ENCODE results near the gene EXOC3.

EXOC3 gene

DNA sequence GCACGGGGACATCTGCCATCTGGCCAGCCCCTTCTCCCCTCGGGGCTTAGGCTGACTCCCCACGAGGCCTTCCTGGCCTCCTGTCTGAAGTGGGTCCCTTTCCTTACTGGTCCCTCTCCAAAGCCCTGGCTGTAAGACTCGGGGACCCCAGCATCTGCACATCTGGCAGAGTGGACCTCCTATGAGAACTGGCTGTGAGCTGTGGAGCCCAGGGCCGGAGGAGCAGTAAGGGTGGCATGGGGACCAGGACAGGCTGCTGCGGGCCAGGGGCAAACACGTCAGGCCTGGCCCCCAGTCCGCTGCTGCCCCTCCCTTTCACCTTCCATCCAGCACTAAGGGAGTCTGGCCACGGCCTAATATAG, 33.8 kb downstream of the EXOC3 start:
- H3K9me3 ChIP-seq (ENCODE audit: control insufficient read depth, insufficient read depth, low read length) = no peaks in the 10 kb centered on the region
- peaks cover 18% of the 10 kb centered on the region for H3K27me3 ChIP-seq (ENCODE audit: control insufficient read depth, insufficient read depth, low read length)
- H3K36me3 ChIP-seq (ENCODE audit: control insufficient read depth, insufficient read depth, low read length) = peaks cover 3% of the 10 kb centered on the region
- no peak overlapping the region for H3K4me3 ChIP-seq (ENCODE audit: low read depth, low read length)
- H3K9ac ChIP-seq (ENCODE audit: low read depth, low read length) = no peak overlapping the region
- no peaks in the 10 kb centered on the region for H3K4me1 ChIP-seq (ENCODE audit: control insufficient read depth, insufficient read depth, low read length)

DNA sequence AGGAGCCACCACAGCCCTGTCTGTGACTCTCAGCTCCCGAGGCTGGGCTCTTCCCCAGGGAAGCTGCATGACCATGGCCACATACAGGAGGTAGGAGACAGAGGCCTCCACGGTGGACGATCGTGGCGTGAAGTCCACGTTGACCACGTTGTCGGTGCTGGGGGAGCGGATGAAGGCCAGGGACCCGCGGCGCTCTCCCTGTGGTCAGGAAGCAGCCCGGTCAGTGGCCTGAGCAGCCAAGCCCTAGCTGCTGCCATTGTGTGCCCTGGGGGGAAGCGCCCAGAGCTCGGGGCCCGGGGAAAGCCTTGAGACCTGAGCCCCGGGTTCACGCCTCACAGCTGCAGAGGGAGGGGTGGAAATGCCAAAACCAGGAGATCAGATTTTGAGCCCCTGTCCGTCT, 34.3 kb downstream of the EXOC3 start:
- Histone ChIP-seq H3K4me3 (ENCODE audit: low read depth, low read length) (no peak overlapping the region), H3K9ac (ENCODE audit: low read depth, low read length) (no peak overlapping the region), H3K4me1 (ENCODE audit: control insufficient read depth, insufficient read depth, low read length) (no peaks in the 10 kb centered on the region), H3K27me3 (ENCODE audit: control insufficient read depth, insufficient read depth, low read length) (peaks cover 18% of the 10 kb centered on the region), H3K36me3 (ENCODE audit: control insufficient read depth, insufficient read depth, low read length) (peaks cover 3% of the 10 kb centered on the region), H3K9me3 (ENCODE audit: control insufficient read depth, insufficient read depth, low read length) (no peaks in the 10 kb centered on the region)

DNA sequence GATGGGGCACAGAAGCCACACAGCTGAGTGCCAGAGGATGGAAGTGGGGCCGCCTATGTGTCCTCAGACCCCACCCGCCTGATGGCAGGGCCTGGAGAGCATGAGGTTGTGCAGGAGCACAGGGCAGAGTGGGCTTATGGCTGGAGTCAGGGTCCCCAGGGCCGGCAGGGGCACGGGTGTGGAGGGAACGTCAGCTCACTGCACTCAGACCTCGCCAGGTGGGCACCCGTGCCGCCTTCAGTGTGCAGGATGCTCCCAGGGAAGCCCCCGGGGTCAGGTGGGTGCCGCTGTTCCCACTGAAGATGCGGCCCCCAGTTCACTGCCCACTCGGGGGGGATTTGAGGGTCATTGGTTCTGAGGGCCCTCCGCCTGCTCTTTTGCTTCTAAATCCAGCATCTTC, 34.9 kb downstream of the EXOC3 start:
- Histone ChIP-seq H3K36me3 (ENCODE audit: control insufficient read depth, insufficient read depth, low read length) (peaks cover 3% of the 10 kb centered on the region), H3K4me3 (ENCODE audit: low read depth, low read length) (no peak overlapping the region), H3K4me1 (ENCODE audit: control insufficient read depth, insufficient read depth, low read length) (no peaks in the 10 kb centered on the region), H3K27me3 (ENCODE audit: control insufficient read depth, insufficient read depth, low read length) (peaks cover 18% of the 10 kb centered on the region), H3K9ac (ENCODE audit: low read depth, low read length) (no peak overlapping the region), H3K9me3 (ENCODE audit: control insufficient read depth, insufficient read depth, low read length) (no peaks in the 10 kb centered on the region)

DNA sequence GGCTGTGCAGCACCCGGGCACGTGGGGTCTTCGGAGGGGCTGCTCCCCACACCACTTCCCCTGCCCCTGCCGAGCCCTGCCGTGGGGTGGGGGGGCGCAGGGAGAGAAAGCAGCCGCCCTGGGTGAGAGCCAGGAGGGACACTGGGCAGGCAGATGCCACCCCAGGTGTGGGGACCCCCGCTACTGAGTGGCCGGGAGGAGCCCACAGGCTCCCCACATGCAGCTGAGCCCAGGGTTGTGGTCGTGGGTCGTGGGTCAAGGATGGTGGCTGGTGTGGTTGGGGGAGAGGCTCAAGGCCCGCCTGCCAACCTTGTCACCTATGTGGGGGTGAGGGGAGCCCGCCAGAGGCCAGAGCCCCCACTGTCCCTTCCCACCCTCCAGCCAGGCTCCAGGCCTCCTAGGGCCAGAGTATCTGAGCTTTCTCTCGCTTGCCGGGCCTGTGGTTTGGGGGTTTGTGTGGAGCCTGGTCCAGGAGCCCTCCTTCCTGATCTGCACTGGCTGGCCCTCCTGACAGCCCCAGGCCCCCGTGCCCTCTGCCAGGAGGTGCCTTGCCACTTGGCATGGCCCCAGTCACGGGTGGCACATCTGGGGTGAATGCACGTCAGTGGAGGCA, 35.5 kb downstream of the EXOC3 start:
- Histone ChIP-seq H3K9ac (ENCODE audit: low read depth, low read length) (no peak overlapping the region), H3K4me3 (ENCODE audit: low read depth, low read length) (no peak overlapping the region), H3K4me1 (ENCODE audit: control insufficient read depth, insufficient read depth, low read length) (no peaks in the 10 kb centered on the region), H3K36me3 (ENCODE audit: control insufficient read depth, insufficient read depth, low read length) (peaks cover 3% of the 10 kb centered on the region), H3K27me3 (ENCODE audit: control insufficient read depth, insufficient read depth, low read length) (peaks cover 18% of the 10 kb centered on the region), H3K9me3 (ENCODE audit: control insufficient read depth, insufficient read depth, low read length) (no peaks in the 10 kb centered on the region)

DNA sequence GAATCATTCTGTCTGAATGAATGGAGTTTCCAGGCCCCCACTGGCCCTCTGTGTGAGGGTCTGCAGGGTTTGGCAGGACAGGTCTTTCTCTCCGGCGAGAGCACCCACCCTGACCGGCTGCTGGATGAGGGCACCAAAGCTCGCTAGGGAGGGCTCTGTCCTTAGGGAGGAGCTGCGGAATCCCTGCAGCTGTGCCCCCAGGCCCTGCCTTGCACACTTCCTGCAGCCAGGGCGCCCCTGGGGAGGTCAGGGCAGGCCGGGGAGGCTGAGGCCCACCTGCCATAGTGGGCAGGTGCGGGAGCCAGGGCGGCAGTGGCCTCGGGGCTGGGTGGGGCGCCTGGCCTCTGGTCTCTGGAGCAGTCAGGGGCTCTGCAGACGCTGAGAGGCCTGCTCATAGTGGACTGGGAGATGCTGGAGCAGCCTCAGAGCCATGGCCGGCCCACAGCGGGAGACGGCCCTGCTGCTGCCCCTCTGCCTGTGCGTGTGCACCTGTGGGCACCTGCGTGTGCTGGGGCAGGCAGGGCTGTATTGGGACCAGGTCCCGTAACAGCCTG, 36.1 kb downstream of the EXOC3 start:
- Histone ChIP-seq H3K4me3 (ENCODE audit: low read depth, low read length) (no peak overlapping the region), H3K36me3 (ENCODE audit: control insufficient read depth, insufficient read depth, low read length) (peaks cover 3% of the 10 kb centered on the region), H3K9ac (ENCODE audit: low read depth, low read length) (no peak overlapping the region), H3K9me3 (ENCODE audit: control insufficient read depth, insufficient read depth, low read length) (no peaks in the 10 kb centered on the region), H3K4me1 (ENCODE audit: control insufficient read depth, insufficient read depth, low read length) (no peaks in the 10 kb centered on the region), H3K27me3 (ENCODE audit: control insufficient read depth, insufficient read depth, low read length) (peaks cover 14% of the 10 kb centered on the region)

DNA sequence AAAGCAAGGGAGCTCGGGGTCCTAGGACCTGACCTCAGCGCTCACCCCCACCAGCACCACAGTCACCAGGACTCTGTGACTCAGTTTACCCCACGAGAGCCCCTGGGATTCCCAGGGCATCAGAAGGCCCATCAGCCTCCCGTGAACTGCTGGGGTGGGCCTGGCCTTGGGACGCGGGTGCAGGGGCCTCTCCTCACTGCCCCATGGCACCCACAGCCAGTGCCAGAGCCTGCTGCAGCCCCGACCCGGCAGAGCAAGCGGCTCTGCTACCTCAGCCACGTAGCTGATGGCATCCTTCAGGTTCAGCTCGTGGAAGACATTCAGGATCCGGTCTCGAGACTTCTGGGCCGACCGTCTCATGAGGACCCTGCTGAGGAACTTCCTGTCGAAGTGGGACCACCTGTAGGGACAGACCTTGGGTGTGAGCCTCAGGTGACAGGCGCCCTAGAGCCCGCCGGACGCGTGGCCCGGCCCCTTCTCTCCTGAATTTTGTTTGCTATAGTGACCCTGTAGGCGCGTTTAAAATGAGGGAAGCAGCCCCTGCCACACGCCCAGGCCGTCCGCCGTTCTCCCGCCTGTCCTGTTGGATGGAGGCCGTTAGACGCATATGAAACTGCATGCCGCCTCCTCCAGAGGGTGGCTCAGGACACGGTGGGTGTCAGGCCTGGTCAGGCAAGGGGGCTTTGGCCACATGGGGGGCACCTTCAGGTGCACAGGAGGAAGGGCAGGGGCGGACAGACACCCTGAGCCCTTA, 36.8 kb downstream of the EXOC3 start:
- Histone ChIP-seq H3K4me3 (ENCODE audit: low read depth, low read length) (no peak overlapping the region), H3K36me3 (ENCODE audit: control insufficient read depth, insufficient read depth, low read length) (peaks cover 3% of the 10 kb centered on the region), H3K9ac (ENCODE audit: low read depth, low read length) (no peak overlapping the region), H3K4me1 (ENCODE audit: control insufficient read depth, insufficient read depth, low read length) (no peaks in the 10 kb centered on the region), H3K9me3 (ENCODE audit: control insufficient read depth, insufficient read depth, low read length) (no peaks in the 10 kb centered on the region), H3K27me3 (ENCODE audit: control insufficient read depth, insufficient read depth, low read length) (peaks cover 14% of the 10 kb centered on the region)

DNA sequence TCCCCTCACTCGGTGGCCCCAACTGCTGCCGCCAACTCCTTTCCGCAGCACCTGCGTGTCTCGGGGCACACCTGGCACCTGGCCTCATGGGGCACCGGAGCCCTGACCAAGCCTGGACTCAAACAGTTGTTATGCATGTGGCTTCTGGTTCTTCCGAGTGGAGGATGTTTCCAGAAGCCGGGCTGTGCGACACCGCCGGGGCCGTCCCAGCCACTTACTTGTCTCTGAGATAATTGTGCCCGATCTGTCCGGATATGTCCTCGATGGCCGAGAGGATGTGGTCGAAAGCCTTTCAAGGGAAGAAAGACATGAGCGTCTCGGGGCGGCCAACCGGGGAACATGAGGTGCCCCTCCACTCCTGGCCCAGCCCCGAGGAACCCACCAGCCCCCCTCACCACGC, 38.4 kb downstream of the EXOC3 start:
- Histone ChIP-seq H3K36me3 (ENCODE audit: control insufficient read depth, insufficient read depth, low read length) (peaks cover 3% of the 10 kb centered on the region), H3K27me3 (ENCODE audit: control insufficient read depth, insufficient read depth, low read length) (no peaks in the 10 kb centered on the region), H3K9me3 (ENCODE audit: control insufficient read depth, insufficient read depth, low read length) (no peaks in the 10 kb centered on the region), H3K9ac (ENCODE audit: low read depth, low read length) (no peak overlapping the region), H3K4me3 (ENCODE audit: low read depth, low read length) (no peak overlapping the region), H3K4me1 (ENCODE audit: control insufficient read depth, insufficient read depth, low read length) (no peaks in the 10 kb centered on the region)

DNA sequence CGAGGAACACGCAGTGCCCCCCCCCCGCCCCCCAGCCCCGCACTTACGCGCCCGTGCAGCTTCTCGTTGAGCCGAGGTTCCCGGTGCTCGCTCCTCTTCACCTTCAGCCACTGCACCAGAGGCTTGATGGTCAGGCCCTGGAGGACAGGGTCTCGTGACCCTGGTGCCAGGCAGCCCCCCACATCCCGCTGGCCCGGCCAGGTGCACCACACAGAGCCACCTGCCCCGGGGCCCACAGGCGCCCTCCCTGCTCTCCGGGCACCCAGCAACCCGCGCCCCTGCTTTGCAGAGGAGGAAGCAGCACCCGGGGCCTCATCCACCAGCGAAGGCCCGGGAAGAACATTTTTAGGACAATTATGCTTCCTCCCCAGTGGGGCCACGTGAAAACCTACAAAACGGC, 39.0 kb downstream of the EXOC3 start:
- Histone ChIP-seq H3K9me3 (ENCODE audit: control insufficient read depth, insufficient read depth, low read length) (no peaks in the 10 kb centered on the region), H3K4me3 (ENCODE audit: low read depth, low read length) (no peak overlapping the region), H3K27me3 (ENCODE audit: control insufficient read depth, insufficient read depth, low read length) (no peaks in the 10 kb centered on the region), H3K4me1 (ENCODE audit: control insufficient read depth, insufficient read depth, low read length) (no peaks in the 10 kb centered on the region), H3K36me3 (ENCODE audit: control insufficient read depth, insufficient read depth, low read length) (peaks cover 1% of the 10 kb centered on the region), H3K9ac (ENCODE audit: low read depth, low read length) (no peak overlapping the region)

DNA sequence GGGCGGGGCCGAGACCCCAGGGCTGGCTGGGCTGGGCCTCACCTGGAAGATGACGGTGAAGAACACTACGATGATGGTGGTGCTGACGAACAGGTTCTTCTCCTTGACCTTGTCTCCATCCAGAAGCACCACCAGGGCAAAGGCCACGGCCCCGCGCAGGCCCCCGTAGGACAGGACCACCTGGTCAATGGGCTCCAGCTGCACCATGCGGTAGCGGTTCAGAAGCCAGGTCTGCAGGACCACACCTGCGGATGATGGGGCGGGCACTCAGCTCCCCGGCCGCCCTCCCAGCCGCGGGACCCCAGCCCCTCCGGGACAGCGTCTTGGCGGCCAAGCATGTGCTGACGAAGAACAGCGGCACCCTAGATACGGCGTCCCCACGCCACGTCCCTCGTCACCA, 39.5 kb downstream of the EXOC3 start:
- Histone ChIP-seq H3K4me1 (ENCODE audit: control insufficient read depth, insufficient read depth, low read length) (no peaks in the 10 kb centered on the region), H3K36me3 (ENCODE audit: control insufficient read depth, insufficient read depth, low read length) (no peaks in the 10 kb centered on the region), H3K9me3 (ENCODE audit: control insufficient read depth, insufficient read depth, low read length) (no peaks in the 10 kb centered on the region), H3K9ac (ENCODE audit: low read depth, low read length) (no peak overlapping the region), H3K4me3 (ENCODE audit: low read depth, low read length) (no peak overlapping the region), H3K27me3 (ENCODE audit: control insufficient read depth, insufficient read depth, low read length) (no peaks in the 10 kb centered on the region)

DNA sequence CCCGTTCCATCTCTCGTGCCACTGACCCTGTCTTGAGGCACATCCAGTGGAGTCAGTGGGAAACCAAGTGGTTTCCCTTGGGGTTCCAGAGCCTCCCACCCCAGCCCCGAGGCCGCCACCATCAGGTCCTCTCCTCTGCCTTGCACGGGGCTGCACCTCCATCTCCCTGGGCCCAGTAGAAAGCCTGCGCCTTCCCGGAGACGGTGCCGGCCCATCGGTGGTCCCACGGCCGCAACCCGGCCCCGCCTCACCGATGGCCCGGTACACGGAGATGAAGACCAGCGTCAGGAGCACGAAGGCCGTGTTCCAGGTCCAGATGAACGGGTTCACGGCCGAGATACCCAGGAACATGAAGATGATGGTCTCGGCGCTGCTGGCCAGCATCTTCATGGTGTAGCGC, 40.0 kb downstream of the EXOC3 start:
- Histone ChIP-seq H3K36me3 (ENCODE audit: control insufficient read depth, insufficient read depth, low read length) (no peaks in the 10 kb centered on the region), H3K4me1 (ENCODE audit: control insufficient read depth, insufficient read depth, low read length) (no peaks in the 10 kb centered on the region), H3K9ac (ENCODE audit: low read depth, low read length) (no peak overlapping the region), H3K4me3 (ENCODE audit: low read depth, low read length) (no peak overlapping the region), H3K27me3 (ENCODE audit: control insufficient read depth, insufficient read depth, low read length) (no peaks in the 10 kb centered on the region), H3K9me3 (ENCODE audit: control insufficient read depth, insufficient read depth, low read length) (no peaks in the 10 kb centered on the region)

DNA sequence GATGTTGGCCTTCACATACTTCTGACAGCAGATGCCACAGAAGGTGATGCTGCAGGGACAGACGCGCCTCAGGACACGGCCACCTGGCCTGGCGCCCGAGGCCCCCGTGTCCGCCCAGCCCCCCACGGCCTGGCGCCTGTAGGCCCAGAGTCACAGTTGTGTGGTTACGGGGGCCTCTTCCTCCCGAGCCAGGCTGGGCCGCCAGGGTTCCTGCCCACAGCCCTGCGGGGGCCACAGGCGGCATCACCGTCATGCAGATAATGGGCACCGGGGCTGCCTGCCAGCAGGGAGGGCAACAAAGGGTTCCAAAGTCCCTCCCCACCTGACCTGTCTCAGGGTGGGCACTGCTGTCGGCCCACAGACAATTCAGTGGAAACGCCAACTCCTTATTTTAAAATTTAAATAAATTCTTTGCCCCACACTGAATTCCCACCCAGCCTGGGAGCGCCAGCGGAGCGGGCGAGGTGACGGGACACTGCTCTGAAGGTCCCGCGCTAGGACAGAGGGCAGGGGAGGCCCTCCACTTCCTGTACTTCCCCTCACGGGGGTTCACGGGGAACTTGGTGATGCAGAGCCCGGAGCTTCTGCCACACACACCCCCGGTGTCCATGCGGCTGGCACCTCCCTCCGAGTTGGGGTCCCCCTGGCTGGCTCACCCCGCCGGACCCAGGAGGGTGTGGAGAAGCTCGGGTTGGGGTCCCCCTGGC, 40.6 kb downstream of the EXOC3 start:
- no peaks in the 10 kb centered on the region for H3K27me3 ChIP-seq (ENCODE audit: control insufficient read depth, insufficient read depth, low read length)
- H3K4me3 ChIP-seq (ENCODE audit: low read depth, low read length) = no peak overlapping the region
- H3K9ac ChIP-seq (ENCODE audit: low read depth, low read length) = no peak overlapping the region
- H3K9me3 ChIP-seq (ENCODE audit: control insufficient read depth, insufficient read depth, low read length) = no peaks in the 10 kb centered on the region
- no peaks in the 10 kb centered on the region for H3K36me3 ChIP-seq (ENCODE audit: control insufficient read depth, insufficient read depth, low read length)
- no peaks in the 10 kb centered on the region for H3K4me1 ChIP-seq (ENCODE audit: control insufficient read depth, insufficient read depth, low read length)

DNA sequence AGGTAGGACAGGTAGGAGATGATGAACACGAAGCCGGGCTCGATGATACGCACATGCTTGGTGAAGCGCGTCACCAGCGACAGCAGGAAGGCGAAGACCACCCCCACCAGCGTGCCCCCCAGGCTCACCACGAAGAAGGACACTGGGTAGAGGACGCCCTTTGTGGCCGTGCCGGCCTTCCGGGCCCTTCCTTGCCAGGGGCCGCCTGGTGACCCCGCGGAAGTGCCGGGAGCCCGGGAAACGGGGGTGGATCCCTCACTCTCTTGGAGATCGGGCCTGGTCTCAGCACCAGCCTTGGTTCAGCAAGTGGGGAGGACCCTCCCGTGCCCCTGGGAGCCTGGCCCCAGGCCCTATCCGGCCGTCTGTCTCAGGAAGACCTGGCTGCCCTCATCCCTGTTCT, 41.6 kb downstream of the EXOC3 start:
- Histone ChIP-seq H3K36me3 (ENCODE audit: control insufficient read depth, insufficient read depth, low read length) (no peaks in the 10 kb centered on the region), H3K9ac (ENCODE audit: low read depth, low read length) (no peak overlapping the region), H3K27me3 (ENCODE audit: control insufficient read depth, insufficient read depth, low read length) (no peaks in the 10 kb centered on the region), H3K4me1 (ENCODE audit: control insufficient read depth, insufficient read depth, low read length) (no peaks in the 10 kb centered on the region), H3K4me3 (ENCODE audit: low read depth, low read length) (no peak overlapping the region), H3K9me3 (ENCODE audit: control insufficient read depth, insufficient read depth, low read length) (no peaks in the 10 kb centered on the region)
